HCT116 (cell line): Measurements from ENCODE around the gene CTCFL. TPM values are rescaled to one million over a fixed set of nuclear protein-coding genes. Genes with fewer than 3 reads are reported as not detected.

Experiments used
- ATAC-seq: fragments of 200-7000 bp; cut with Tn5 transposase; 2 replicates; pipeline ENCODE4 v1.9.1; 2020; ENCODE audit warnings: mild to moderate bottlenecking, moderate library complexity
- BruUV-seq: library from RNA; stranded (reverse); fragments of 400-500 nt; replicated peaks from 2 replicates; lab custom pipeline; 2021; lab: Mats Ljungman, UMichigan
- CTCF ChIA-PET: fragments of 300-600 bp; sonication (Branson Sonifier 250); formaldehyde crosslinking; loops from one replicate; lab custom pipeline; 2021; ENCODE audit warnings: antibody characterized with exemption; lab: Charles Lee
- POLR2A ChIA-PET: fragments of 300-600, 350-600 bp; sonication (Branson Sonifier 250); formaldehyde crosslinking; loops from one replicate; lab custom pipeline; 2021; ENCODE audit warnings: antibody characterized with exemption; lab: Charles Lee
- RAD21 ChIA-PET, 2 experiments: fragments of 300-600 bp; sonication (Branson Sonifier 250); formaldehyde crosslinking; loops; one replicate each; lab custom pipeline; 2023; ENCODE audit warnings: low total read pairs in 2 of 2; ENCODE audit not compliant: uncharacterized antibody in 2 of 2, unreplicated experiment in 2 of 2, low non-redundant PET in 1 of 2; lab: Charles Lee
- DNase-seq: peaks from one replicate; pipeline ENCODE4 v3.0.0-alpha.2; 2010; ENCODE audit warnings: low read depth, low spot score
- H2AFZ ChIP-seq: fragments of 200-600 bp; shearing (Covaris generic), sonication (generic); 2 replicates; pipeline ENCODE4 v1.6.1; 2017; ENCODE audit warnings: low read depth, mixed run types, mixed read lengths, antibody characterized with exemption, low read length; ENCODE audit not compliant: poor library complexity, severe bottlenecking
- H3K27ac ChIP-seq: 2 replicates; pipeline ENCODE4 v1.5.1; 2012; ENCODE audit warnings: low read depth, low read length
- H3K27me3 ChIP-seq: fragments of 200-600 bp; sonication (generic); 2 replicates; pipeline ENCODE4 v1.6.1; 2016; ENCODE audit warnings: mixed run types, low read length, mixed read lengths; ENCODE audit not compliant: insufficient read depth
- H3K36me3 ChIP-seq, 2 experiments: fragments of 200-500 bp in 1 of 2; fragments of 200-600 bp in 1 of 2; sonication (Bioruptor generic) in 1 of 2; sonication (generic) in 1 of 2; 2 replicates each; pipeline versions ENCODE4 v1.5.1 to v1.6.1; 2014 to 2016; ENCODE audit warnings: low read length in 2 of 2, inconsistent platforms in 1 of 2, mixed read lengths in 1 of 2, mixed run types in 1 of 2; ENCODE audit not compliant: insufficient read depth in 2 of 2, control insufficient read depth in 1 of 2
- H3K4me1 ChIP-seq, 2 experiments: fragments of 200-600 bp in 1 of 2; sonication (generic) in 1 of 2; 2 replicates each; pipeline versions ENCODE4 v1.5.1 to v1.6.1; 2012 to 2017; ENCODE audit warnings: low read length in 2 of 2, inconsistent platforms in 1 of 2, mild to moderate bottlenecking in 1 of 2, mixed read lengths in 1 of 2, mixed run types in 1 of 2, moderate library complexity in 1 of 2; ENCODE audit not compliant: insufficient read depth in 2 of 2, control insufficient read depth in 1 of 2
- H3K4me2 ChIP-seq: fragments of 200-600 bp; sonication (generic); 2 replicates; pipeline ENCODE4 v1.6.1; 2017; ENCODE audit warnings: mixed run types, low read length, mixed read lengths
- H3K4me3 ChIP-seq, 2 experiments: fragments of 200-600 bp in 1 of 2; sonication (generic) in 1 of 2; replicated peaks in 1 of 2; 2 replicates each; pipeline ENCODE4 v1.5.1; 2011 to 2016; ENCODE audit warnings: low read length in 2 of 2, control low read depth in 1 of 2, low read depth in 1 of 2, mild to moderate bottlenecking in 1 of 2, mixed read lengths in 1 of 2, mixed run types in 1 of 2
- H3K79me2 ChIP-seq: fragments of 200-600 bp; sonication (generic); 2 replicates; pipeline ENCODE4 v1.6.1; 2017; ENCODE audit warnings: mild to moderate bottlenecking, mixed run types, low read length, moderate library complexity, mixed read lengths; ENCODE audit not compliant: insufficient read depth
- H3K9ac ChIP-seq: fragments of 200-600 bp; sonication (generic); 2 replicates; pipeline ENCODE4 v1.6.1; 2016; ENCODE audit warnings: low read length, mixed read lengths
- H3K9me2 ChIP-seq: fragments of 200-600 bp; sonication (generic), shearing (Covaris generic); 2 replicates; pipeline ENCODE4 v1.6.1; 2017; ENCODE audit warnings: mixed run types, mild to moderate bottlenecking, moderate library complexity; ENCODE audit not compliant: insufficient read depth
- H3K9me3 ChIP-seq, 2 experiments: fragments of 200-500 bp in 1 of 2; fragments of 200-600 bp in 1 of 2; sonication (Bioruptor generic) in 1 of 2; sonication (generic) in 1 of 2; 2 replicates each; pipeline ENCODE4 v1.6.1; 2014 to 2017; ENCODE audit warnings: low read length in 2 of 2, mixed read lengths in 2 of 2, inconsistent platforms in 1 of 2, low read depth in 1 of 2, mild to moderate bottlenecking in 1 of 2, mixed run types in 1 of 2, moderate library complexity in 1 of 2; ENCODE audit not compliant: control insufficient read depth in 1 of 2, insufficient read depth in 1 of 2
- H4K20me1 ChIP-seq: fragments of 200-600 bp; sonication (generic), shearing (Covaris generic); 2 replicates; pipeline ENCODE4 v1.6.1; 2017; ENCODE audit warnings: mixed run types, mild to moderate bottlenecking, moderate library complexity; ENCODE audit not compliant: insufficient read depth
- CBX3 ChIP-seq: IDR thresholded peaks from 2 replicates; pipeline ENCODE4 v1.6.1; 2012; ENCODE audit warnings: low read depth
- CEBPB ChIP-seq: IDR thresholded peaks from 2 replicates; pipeline ENCODE4 v1.6.1; 2012; ENCODE audit warnings: low read depth
- POLR2A ChIP-seq: IDR thresholded peaks from 2 replicates; pipeline ENCODE4 v1.7.0; 2011; ENCODE audit warnings: borderline replicate concordance; ENCODE audit not compliant: insufficient read depth, insufficient read length; ENCODE audit errors: extremely low read depth
- SP1 ChIP-seq: IDR thresholded peaks from 2 replicates; pipeline ENCODE4 v1.6.1; 2012; ENCODE audit warnings: low read depth
- SRF ChIP-seq: IDR thresholded peaks from 2 replicates; pipeline ENCODE4 v1.6.1; 2012; ENCODE audit warnings: low read depth
- YY1 ChIP-seq: IDR thresholded peaks from 2 replicates; pipeline ENCODE4 v1.6.1; 2011; ENCODE audit warnings: low read length, low read depth, moderate library complexity, mild to moderate bottlenecking; ENCODE audit not compliant: insufficient replicate concordance; ENCODE audit errors: extremely low read depth
- ZFX ChIP-seq: fragments of 450-650 bp; IDR thresholded peaks from 2 replicates; pipeline ENCODE4 v1.6.1; 2017
- intact Hi-C: fragments of 100-400 bp; cut with micrococcal nuclease; formaldehyde crosslinking; loops from 2 replicates; pipeline ENCODE4 v1.10.0; 2022
- total RNA-seq: library from RNA; stranded (reverse); gene quantifications from one replicate; pipeline ENCODE4 v1.2.1, GENCODE V29; 2021; ENCODE audit not compliant: unreplicated experiment
- TF ChIP-seq, protein P1 (sequence below): IDR thresholded peaks from 2 replicates; pipeline ENCODE4 v1.6.1; 2011; ENCODE audit warnings: mild to moderate bottlenecking, low read length, moderate library complexity; ENCODE audit not compliant: insufficient replicate concordance; ENCODE audit errors: extremely low read depth
- TF ChIP-seq, protein P2 (sequence below): IDR thresholded peaks from 2 replicates; pipeline ENCODE4 v1.6.1; 2012
- TF ChIP-seq, protein P3 (sequence below): IDR thresholded peaks from 2 replicates; pipeline ENCODE4 v1.6.1; 2012
- TF ChIP-seq, protein P4 (sequence below): IDR thresholded peaks from 2 replicates; pipeline ENCODE4 v1.6.1; 2012; ENCODE audit warnings: low read depth

Gene CTCFL
- total RNA-seq, 1 experiment from 2014 or later: 0.34 TPM

DNA sequence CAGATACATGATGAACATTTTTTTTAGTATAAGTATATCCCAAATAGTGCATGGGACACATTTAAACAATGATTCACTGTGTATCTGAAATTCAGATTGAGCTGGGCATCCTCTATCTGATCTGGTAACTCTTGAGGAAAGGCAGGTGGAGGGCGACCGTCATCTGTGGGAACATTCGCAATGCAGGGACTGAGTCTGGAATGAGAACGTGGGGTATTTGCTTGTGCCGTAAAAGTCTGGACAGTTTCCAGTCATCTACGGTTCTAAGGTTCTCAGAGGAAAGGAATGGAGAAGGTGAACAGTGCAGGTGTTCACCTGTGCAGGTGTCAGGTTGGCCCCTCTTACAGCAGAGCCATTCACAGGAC lies 22.6 kb downstream of the CTCFL start:
- Histone ChIP-seq H2AFZ (no peak overlapping the region), H3K4me2 (no peak overlapping the region), H3K79me2 (no peaks in the 10 kb centered on the region), H3K9me3 (no peaks in the 10 kb centered on the region), H3K27me3 (no peaks in the 10 kb centered on the region), H3K27ac (no peak overlapping the region), H3K9me2 (no peaks in the 10 kb centered on the region), H4K20me1 (no peaks in the 10 kb centered on the region), H3K4me1 (peaks cover 6 to 7% of the 10 kb centered on the region in 2 experiments; a peak in 3 of 4 replicates), H3K4me3 (no peak overlapping the region), H3K9ac (no peak overlapping the region), H3K36me3 (no peaks in the 10 kb centered on the region)
- BruUV-seq: no TSS peak
- DNase-seq (no peak), ATAC-seq (no peak)
- POLR2A ChIA-PET: no interaction called here
- CTCF ChIA-PET: no interaction called here
- RAD21 ChIA-PET: no interaction called here
- TF ChIP-seq, protein P1, sequence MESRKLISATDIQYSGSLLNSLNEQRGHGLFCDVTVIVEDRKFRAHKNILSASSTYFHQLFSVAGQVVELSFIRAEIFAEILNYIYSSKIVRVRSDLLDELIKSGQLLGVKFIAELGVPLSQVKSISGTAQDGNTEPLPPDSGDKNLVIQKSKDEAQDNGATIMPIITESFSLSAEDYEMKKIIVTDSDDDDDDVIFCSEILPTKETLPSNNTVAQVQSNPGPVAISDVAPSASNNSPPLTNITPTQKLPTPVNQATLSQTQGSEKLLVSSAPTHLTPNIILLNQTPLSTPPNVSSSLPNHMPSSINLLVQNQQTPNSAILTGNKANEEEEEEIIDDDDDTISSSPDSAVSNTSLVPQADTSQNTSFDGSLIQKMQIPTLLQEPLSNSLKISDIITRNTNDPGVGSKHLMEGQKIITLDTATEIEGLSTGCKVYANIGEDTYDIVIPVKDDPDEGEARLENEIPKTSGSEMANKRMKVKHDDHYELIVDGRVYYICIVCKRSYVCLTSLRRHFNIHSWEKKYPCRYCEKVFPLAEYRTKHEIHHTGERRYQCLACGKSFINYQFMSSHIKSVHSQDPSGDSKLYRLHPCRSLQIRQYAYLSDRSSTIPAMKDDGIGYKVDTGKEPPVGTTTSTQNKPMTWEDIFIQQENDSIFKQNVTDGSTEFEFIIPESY: no peak
- TF ChIP-seq CBX3 (no peak), ZFX (no peak), POLR2A (no peak), SRF (no peak), CEBPB (no peak), SP1 (no peak), YY1 (no peak)
- TF ChIP-seq, protein P2, sequence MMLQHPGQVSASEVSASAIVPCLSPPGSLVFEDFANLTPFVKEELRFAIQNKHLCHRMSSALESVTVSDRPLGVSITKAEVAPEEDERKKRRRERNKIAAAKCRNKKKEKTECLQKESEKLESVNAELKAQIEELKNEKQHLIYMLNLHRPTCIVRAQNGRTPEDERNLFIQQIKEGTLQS: no peak
- TF ChIP-seq, protein P3, sequence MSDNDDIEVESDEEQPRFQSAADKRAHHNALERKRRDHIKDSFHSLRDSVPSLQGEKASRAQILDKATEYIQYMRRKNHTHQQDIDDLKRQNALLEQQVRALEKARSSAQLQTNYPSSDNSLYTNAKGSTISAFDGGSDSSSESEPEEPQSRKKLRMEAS: no peak
- TF ChIP-seq, protein P4, sequence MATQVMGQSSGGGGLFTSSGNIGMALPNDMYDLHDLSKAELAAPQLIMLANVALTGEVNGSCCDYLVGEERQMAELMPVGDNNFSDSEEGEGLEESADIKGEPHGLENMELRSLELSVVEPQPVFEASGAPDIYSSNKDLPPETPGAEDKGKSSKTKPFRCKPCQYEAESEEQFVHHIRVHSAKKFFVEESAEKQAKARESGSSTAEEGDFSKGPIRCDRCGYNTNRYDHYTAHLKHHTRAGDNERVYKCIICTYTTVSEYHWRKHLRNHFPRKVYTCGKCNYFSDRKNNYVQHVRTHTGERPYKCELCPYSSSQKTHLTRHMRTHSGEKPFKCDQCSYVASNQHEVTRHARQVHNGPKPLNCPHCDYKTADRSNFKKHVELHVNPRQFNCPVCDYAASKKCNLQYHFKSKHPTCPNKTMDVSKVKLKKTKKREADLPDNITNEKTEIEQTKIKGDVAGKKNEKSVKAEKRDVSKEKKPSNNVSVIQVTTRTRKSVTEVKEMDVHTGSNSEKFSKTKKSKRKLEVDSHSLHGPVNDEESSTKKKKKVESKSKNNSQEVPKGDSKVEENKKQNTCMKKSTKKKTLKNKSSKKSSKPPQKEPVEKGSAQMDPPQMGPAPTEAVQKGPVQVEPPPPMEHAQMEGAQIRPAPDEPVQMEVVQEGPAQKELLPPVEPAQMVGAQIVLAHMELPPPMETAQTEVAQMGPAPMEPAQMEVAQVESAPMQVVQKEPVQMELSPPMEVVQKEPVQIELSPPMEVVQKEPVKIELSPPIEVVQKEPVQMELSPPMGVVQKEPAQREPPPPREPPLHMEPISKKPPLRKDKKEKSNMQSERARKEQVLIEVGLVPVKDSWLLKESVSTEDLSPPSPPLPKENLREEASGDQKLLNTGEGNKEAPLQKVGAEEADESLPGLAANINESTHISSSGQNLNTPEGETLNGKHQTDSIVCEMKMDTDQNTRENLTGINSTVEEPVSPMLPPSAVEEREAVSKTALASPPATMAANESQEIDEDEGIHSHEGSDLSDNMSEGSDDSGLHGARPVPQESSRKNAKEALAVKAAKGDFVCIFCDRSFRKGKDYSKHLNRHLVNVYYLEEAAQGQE: no peak
- intact Hi-C loops: no loop called here
